PFSK-1 (cell line): ENCODE data around the gene LDB2.

Experiments
- POLR2AphosphoS5 ChIP-seq: IDR thresholded peaks from 2 replicates; pipeline ENCODE4 v1.6.1; 2012; ENCODE audit warnings: low read depth, mild to moderate bottlenecking, control low read depth, low read length, moderate library complexity
- REST ChIP-seq, 2 experiments: IDR thresholded peaks; 2 replicates each; pipeline versions ENCODE4 v1.6.1 to v1.8.0; 2011 to 2012; ENCODE audit warnings: low read depth in 2 of 2, low read length in 2 of 2, control low read depth in 1 of 2, inconsistent platforms in 1 of 2, mild to moderate bottlenecking in 1 of 2, moderate library complexity in 1 of 2; ENCODE audit not compliant: insufficient read depth in 1 of 2
- SIN3A ChIP-seq: IDR thresholded peaks from 2 replicates; pipeline ENCODE4 v1.6.1; 2012; ENCODE audit warnings: mild to moderate bottlenecking, low read length, moderate library complexity, borderline replicate concordance; ENCODE audit not compliant: insufficient read depth

- no peak for TF ChIP-seq REST (IDR thresholded peaks at IDR 0.05; ENCODE audit: insufficient read depth in 1 of 2, low read depth in 2 of 2, low read length in 2 of 2)
- no peak for TF ChIP-seq POLR2AphosphoS5
- TF ChIP-seq SIN3A: no peak
Observed at GRCh38 chr4:16467061-16467460, 431.4 kb downstream of the LDB2 start.
